ENCODE measurements around the gene NGEF. TPM values are rescaled to one million over a fixed set of nuclear protein-coding genes. Genes with fewer than 3 reads are reported as not detected.

NGEF gene
- total RNA-seq, 1 experiment from 2014 or later, result 2.7 TPM

- H3K4me3 Mint-ChIP-seq (ENCODE audit: unreplicated experiment), result no peak overlapping the region
Observed at GRCh38 chr2:233041722-233042323, 28.8 kb upstream of the NGEF start.

GRCh38 chr2:233040571-233040970, 27.5 kb upstream of the NGEF start:
- intact Hi-C loops (cut with micrococcal nuclease), result no loop called here
- ChIA-PET POLR2A (no interaction called here), CTCF (interaction anchor here (1.0 kb wide), 1 partner anchor 12 kb away, joined by 3 read pairs; no protein-coding TSS in a partner anchor)
- no TSS peak for BruUV-seq (replicated peaks)
- Mint-ChIP-seq H3K9me3 (ENCODE audit: unreplicated experiment) (no peaks in the 10 kb centered on the region), H3K36me3 (ENCODE audit: insufficient read depth, unreplicated experiment) (no peaks in the 10 kb centered on the region), H3K4me3 (ENCODE audit: unreplicated experiment) (no peak overlapping the region), H3K27ac (ENCODE audit: low read depth, unreplicated experiment) (peak overlapping the region; percentile 93), H3K4me1 (ENCODE audit: insufficient read depth, unreplicated experiment) (peaks cover 18% of the 10 kb centered on the region), H3K27me3 (ENCODE audit: insufficient read depth, unreplicated experiment) (no peaks in the 10 kb centered on the region)
- no peak for DNase-seq (ENCODE audit: unreplicated experiment)
- no peak for TF ChIP-seq CTCF (IDR thresholded peaks at IDR 0.05; ENCODE audit: unreplicated experiment)

More at GRCh38 chr2:233041722-233042323, 28.8 kb upstream of the NGEF start:
- Mint-ChIP-seq H3K27ac (ENCODE audit: low read depth, unreplicated experiment) (no peak overlapping the region), H3K27me3 (ENCODE audit: insufficient read depth, unreplicated experiment) (no peaks in the 10 kb centered on the region), H3K9me3 (ENCODE audit: unreplicated experiment) (no peaks in the 10 kb centered on the region), H3K36me3 (ENCODE audit: insufficient read depth, unreplicated experiment) (no peaks in the 10 kb centered on the region), H3K4me1 (ENCODE audit: insufficient read depth, unreplicated experiment) (peaks cover 18% of the 10 kb centered on the region)
- TF ChIP-seq CTCF (IDR thresholded peaks at IDR 0.05; ENCODE audit: unreplicated experiment), result no peak
- intact Hi-C loops (cut with micrococcal nuclease), result no loop called here
- POLR2A ChIA-PET, result interaction anchor here (0.6 kb wide), 1 partner anchor 449 kb away, joined by 3 read pairs; no protein-coding TSS in a partner anchor
- no TSS peak for BruUV-seq (replicated peaks)
- CTCF ChIA-PET, result interaction anchor here (0.7 to 1.0 kb wide), 2 partner anchors 12 to 166 kb away, joined by 4 to 5 read pairs; no protein-coding TSS in a partner anchor
- no peak for DNase-seq (ENCODE audit: unreplicated experiment)

GRCh38 chr2:233039846-233040530, 26.9 kb upstream of the NGEF start:
- no TSS peak for BruUV-seq (replicated peaks)
- intact Hi-C loops (cut with micrococcal nuclease), result no loop called here
- DNase-seq (ENCODE audit: unreplicated experiment), result no peak
- peak overlapping the region; percentile 93 for H3K27ac Mint-ChIP-seq (ENCODE audit: low read depth, unreplicated experiment)
- no peaks in the 10 kb centered on the region for H3K27me3 Mint-ChIP-seq (ENCODE audit: insufficient read depth, unreplicated experiment)
- no peaks in the 10 kb centered on the region for H3K36me3 Mint-ChIP-seq (ENCODE audit: insufficient read depth, unreplicated experiment)
- ChIA-PET CTCF (no interaction called here), POLR2A (interaction anchor here (0.7 to 1.1 kb wide), 2 partner anchors 9 to 336 kb away, joined by 3 to 4 read pairs; no protein-coding TSS in a partner anchor)
- H3K9me3 Mint-ChIP-seq (ENCODE audit: unreplicated experiment), result no peaks in the 10 kb centered on the region
- H3K4me3 Mint-ChIP-seq (ENCODE audit: unreplicated experiment), result no peak overlapping the region
- TF ChIP-seq CTCF (IDR thresholded peaks at IDR 0.05; ENCODE audit: unreplicated experiment), result no peak
- peaks cover 18% of the 10 kb centered on the region for H3K4me1 Mint-ChIP-seq (ENCODE audit: insufficient read depth, unreplicated experiment)

- no TSS peak for BruUV-seq (replicated peaks)
- CTCF ChIA-PET, result no interaction called here
Observed at GRCh38 chr2:233039212-233039845, 26.3 kb upstream of the NGEF start.

More at GRCh38 chr2:233039212-233039845, 26.3 kb upstream of the NGEF start:
- H3K4me1 Mint-ChIP-seq (ENCODE audit: insufficient read depth, unreplicated experiment), result peaks cover 18% of the 10 kb centered on the region
- H3K4me3 Mint-ChIP-seq (ENCODE audit: unreplicated experiment), result peak overlapping the region; percentile 47
- intact Hi-C loops (cut with micrococcal nuclease), result no loop called here
- H3K9me3 Mint-ChIP-seq (ENCODE audit: unreplicated experiment), result no peaks in the 10 kb centered on the region
- H3K36me3 Mint-ChIP-seq (ENCODE audit: insufficient read depth, unreplicated experiment), result no peaks in the 10 kb centered on the region
- H3K27me3 Mint-ChIP-seq (ENCODE audit: insufficient read depth, unreplicated experiment), result no peaks in the 10 kb centered on the region
- H3K27ac Mint-ChIP-seq (ENCODE audit: low read depth, unreplicated experiment), result peak overlapping the region; percentile 93
- no peak for TF ChIP-seq CTCF (IDR thresholded peaks at IDR 0.05; ENCODE audit: unreplicated experiment)
- POLR2A ChIA-PET, result interaction anchor here (0.7 to 1.8 kb wide), 3 partner anchors 10 to 336 kb away, joined by 3 to 5 read pairs (median 4); no protein-coding TSS in a partner anchor
- DNase-seq (ENCODE audit: unreplicated experiment), result peak; percentile 58

Measured in MCF 10A (cell line).